HG03457 (cell line): ENCODE measurements around the gene KCNH2.

Experiments
- ATAC-seq: cut with Tn5 transposase; IDR thresholded peaks from one replicate; pipeline ENCODE4 v1.9.1; 2021; ENCODE audit warnings: moderate number of reproducible peaks; ENCODE audit not compliant: unreplicated experiment

The KCNH2 gene

GRCh38 chr7:150938566-150938965, 39.6 kb downstream of the KCNH2 start:
- no peak for ATAC-seq

DNA sequence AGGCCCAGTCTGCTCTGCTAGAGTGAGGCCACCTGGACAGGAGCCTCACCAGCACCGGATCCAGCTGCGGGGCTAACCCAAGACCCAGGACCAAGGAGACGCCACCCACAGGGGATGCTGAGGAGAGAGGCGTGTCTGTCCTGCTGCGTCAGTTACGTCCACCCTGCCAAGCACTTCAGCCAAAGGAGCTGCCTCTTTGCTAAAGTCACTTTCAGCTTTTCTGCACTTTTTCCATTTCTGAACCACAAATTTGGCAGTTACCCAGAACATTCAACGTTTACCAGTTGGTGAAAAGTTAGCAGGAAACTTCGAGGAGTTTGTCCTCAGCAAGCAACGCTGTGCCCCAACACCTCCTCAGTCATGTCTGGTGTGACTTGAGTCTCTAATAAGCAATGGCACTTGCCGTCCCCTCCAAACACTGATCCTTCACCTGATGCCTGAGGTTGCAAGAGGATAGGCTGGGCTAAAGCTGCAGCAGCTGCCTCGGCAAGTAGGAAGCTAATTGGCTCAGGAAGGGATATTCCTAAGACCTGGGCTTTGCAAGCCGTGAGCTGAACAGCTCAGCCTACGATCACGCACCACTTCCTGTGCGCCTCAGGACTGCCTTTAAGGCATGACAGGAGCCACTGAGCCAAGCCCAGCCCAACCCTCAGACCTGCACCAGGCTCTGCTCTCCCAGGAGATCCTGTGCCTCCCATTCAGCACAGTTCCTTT, 40.1 kb downstream of the KCNH2 start:
- ATAC-seq, result no peak

DNA sequence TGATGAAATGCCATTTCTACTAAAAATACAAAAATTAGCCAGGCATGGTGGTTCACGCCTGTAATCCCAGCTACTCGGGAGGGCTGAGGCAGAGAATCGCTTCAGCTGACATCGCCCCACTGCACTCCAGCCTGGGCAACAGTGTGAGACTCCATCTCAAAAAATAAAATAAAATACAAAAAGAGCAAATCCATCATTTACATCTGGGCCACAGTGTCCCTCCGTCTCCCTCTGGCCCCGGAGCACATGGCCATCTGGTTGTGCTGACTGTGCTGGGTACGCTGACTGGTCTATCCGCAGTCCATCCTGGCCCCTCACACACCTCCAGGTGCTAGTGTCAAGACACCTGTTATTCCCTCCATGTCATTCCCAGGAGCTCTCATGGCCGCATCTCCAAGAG, 42.1 kb downstream of the KCNH2 start:
- ATAC-seq, result no peak

DNA sequence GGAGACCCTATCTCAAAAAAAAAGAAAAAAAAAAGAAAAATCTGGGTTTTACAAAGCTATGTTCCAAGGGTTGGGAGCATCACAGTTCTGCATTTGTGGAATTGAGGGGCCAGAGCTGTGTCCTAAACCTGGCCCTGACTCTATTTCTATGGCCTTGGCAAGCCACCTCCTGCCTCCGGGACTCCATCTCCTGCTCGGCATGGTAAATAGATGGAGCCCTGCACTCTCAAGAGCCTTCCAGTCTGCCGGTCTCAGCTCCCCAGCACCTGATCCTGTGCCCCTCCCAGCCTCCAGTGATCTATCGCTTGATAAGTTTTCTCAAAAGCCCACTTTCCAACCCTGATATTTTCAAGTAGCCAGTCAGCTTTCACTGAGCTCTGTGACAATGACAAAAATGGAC, 43.0 kb downstream of the KCNH2 start:
- no peak for ATAC-seq

GRCh38 chr7:150934045-150934766, 43.9 kb downstream of the KCNH2 start:
- ATAC-seq, result no peak

DNA sequence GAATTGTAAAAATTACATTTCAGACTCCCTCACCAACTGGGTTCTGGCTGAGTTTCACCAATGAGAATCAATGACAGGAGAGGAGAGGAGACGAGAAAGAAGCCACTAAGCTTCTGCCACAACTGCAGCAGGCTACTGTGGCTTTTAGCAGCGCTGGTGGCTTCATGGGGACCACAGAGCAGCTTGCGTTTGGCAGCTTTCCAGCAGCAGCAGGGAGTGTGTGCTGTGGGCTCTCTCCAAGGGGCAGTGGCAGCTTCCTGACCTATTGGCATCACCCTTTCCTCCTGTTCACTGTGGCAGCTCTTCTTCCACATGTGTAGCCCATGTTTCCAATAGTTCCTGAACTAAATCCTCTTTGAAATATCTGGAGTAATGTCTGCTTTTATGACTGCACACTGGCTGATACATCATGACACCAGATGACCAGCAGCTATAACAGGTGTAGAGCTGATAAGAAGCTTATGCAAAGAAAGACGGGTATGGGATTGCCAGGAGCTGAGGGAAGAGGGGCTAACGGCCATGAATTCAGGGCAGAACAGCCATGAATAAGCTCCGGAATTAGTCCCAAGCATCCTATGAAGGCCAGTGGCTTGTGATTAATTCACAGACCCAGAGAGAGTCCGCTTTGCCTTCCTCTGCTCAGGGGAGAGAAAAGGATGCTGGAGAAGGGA, 46.8 kb downstream of the KCNH2 start:
- no peak for ATAC-seq

DNA sequence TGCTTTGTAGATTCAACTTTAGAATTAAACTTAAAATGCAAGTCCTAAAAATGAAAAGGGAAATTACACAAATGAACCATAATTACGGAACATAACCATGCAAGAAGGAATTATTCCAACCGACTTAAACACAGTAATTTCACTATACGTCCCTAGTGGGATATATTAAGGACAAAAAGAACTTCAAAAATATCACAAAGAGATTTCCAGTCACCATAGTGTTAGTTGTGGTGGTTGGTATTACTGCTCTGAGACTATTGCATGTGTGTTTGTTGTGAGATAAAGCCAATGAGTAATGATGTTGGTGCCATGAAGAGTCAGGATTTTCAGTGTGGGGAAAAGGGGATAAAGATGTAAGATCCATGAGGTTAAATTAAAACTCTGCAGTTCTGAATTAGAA, 49.6 kb downstream of the KCNH2 start:
- ATAC-seq, result no peak

DNA sequence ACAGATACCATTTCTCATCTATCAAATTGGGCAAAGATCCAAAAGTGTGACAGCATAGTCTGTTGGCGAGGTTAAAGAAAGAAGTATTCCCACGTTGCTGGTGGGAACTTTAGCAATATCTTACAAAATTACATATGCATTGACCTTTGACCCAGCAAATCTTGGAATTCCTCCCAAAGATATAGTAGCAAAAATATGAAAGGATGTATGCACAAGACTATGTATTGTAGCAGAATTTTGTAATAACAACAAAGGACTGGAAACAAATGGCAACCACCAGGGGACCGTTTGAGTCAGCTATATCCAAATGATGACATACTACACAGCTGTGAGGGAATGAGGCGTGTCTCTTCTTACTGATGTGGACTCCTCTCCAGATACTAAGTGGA, 50.2 kb downstream of the KCNH2 start:
- no peak for ATAC-seq

DNA sequence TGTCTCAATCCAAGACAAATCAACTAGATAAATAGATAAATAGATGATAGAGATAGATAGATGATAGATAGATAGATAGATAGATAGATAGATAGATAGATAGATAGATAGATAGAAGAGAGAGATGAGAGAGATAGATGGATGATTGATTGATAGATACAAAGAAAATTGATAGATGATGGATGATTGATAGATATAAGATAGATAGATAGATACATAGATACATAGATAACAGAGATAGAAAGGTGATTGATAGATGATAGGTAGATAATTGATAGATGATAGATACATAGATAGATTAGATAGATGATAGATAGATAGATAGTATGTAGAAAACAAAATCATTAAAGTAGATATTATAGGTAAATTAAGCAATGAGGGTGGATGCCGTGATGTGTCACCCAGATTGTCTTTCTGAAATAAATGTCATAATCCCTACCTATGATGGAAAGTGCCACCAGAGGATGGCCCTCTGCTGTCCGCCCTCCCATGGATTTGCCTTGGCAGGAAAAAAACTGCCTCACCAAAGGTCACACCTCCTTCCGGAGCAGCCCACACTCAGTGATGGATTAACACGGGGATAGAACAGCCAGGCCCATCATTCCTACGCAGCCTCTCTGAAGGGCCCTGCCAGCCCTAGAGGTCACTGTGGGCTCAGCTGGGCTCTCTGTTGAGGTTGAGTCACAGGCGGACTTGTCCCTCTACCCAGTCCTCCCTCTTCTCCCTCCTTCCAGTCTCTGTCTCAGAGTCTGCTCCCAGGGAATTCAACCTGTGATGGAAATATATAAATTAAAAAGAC, 50.8 kb downstream of the KCNH2 start:
- no peak for ATAC-seq

DNA sequence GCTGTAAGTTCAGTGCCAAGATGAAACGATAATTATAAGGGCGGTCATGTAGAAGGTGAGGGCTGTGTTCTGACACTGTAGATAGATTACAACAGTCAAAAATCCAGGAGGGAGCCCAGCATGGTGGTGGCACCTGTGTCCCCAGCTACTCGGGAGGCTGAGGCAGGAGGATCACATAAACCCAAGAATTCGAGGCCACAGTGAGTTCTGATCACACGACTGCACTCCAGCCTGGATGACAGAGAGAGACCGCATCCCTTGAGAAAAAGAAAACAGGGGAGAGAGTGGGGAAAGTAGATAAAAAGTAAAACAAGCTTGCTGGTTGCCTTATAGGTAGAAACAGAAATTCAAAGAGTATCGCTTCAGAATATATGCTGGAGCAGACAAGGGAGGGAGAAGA, 52.1 kb downstream of the KCNH2 start:
- ATAC-seq, result no peak

DNA sequence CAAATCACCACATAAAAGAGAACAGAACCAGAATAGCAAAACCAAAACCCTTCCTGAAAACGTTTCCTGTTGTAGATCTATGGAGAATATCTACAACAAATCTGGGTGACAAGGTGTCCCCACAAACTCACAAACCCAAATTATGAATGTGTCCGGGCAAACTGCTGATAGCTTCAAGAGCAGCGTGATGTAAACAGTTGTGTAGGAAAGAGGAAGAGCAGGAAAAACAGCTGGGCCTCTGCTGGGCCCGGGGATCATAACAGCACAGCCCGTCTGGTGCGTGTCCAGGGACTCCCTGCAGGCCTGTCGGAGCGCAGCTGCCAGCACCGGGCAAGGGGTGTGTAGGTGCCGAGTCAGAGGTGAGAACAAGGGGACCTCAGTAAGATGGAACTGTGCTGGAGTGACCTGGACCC, 53.7 kb downstream of the KCNH2 start:
- no peak for ATAC-seq

- no peak for ATAC-seq
Measured at GRCh38 chr7:150923802-150924201, 54.3 kb downstream of the KCNH2 start.

GRCh38 chr7:150923196-150923595, 54.9 kb downstream of the KCNH2 start:
- no peak for ATAC-seq

GRCh38 chr7:150919160-150919559, 59.0 kb downstream of the KCNH2 start:
- ATAC-seq, result no peak

GRCh38 chr7:150918378-150918777, 59.7 kb downstream of the KCNH2 start:
- no peak for ATAC-seq

GRCh38 chr7:150917969-150918368, 60.2 kb downstream of the KCNH2 start:
- ATAC-seq, result no peak

GRCh38 chr7:150916670-150917069, 61.5 kb downstream of the KCNH2 start:
- ATAC-seq, result no peak

DNA sequence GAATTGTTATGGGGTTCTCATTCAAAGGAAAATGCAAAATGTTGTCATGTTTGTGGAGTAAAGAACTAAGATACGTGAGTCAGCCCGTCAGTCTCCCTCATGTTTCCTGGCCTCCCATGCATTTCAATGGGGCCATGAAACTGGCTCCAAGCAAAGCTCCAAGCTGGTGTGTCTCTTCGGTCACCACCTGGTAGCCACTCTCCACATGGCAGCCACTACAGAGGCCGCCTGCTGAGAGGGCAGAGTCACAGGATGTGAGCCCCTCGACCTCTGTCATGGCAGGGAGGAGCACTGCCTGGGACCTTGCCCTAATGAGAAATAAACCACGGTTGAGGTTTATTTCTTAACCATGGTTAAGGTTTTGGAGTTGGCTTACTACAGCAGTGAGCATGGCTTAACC, 63.2 kb downstream of the KCNH2 start:
- no peak for ATAC-seq

DNA sequence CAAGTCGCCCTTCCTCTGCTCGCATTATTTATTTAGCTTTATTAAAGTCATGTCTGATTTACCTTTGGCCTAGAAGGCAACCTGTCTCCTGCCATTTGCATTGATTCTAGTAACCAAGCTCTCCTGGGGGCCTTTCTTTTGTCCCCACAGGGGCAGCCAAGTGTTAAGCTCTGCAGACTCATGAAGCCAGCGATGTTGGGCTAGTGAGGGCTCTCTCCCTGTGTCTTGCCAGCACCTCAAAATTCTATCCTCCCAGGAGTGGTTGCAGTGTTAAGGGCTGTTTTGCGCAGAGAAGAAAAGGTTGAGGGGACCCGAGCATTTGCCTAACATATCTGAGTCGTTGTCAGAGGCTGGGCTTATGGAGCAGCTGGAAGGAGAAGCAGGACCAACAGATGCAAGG, 63.9 kb downstream of the KCNH2 start:
- ATAC-seq, result no peak

DNA sequence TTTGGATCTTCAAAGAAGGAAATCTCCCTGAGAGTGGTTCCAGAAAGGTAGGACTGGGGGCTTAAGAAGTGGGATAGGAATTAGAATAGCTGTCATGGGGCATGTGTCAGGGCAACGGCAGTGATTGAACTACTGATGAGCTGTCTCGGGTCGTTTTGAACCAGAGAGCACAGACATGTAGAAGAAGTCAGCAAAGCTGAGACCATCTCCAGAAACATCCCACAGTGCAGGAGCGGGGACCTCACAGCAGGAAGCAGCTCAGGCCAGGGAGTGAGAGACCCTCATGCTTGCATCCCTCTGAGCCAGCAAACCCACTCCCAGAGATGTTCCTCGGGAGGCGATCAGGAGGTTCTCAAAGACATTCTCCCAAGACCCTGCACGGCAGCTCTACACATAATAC, 65.7 kb downstream of the KCNH2 start:
- ATAC-seq, result no peak

GRCh38 chr7:150911590-150912267, 66.4 kb downstream of the KCNH2 start:
- no peak for ATAC-seq
